ENCODE data around the gene TNNI3. TPM values are rescaled to one million over a fixed set of nuclear protein-coding genes. Genes with fewer than 3 reads are reported as not detected.
"Not testable (repeated sequence)": the region's sequence is repeated elsewhere in the genome, so short reads cannot be mapped to it uniquely, and the experiment has no call there.

TNNI3 gene
- total RNA-seq, 1 donor from 2014 or later: 0.40 TPM

GRCh38 chr19:55172741-55173140 is 15.2 kb upstream of the TNNI3 start:
- TF ChIP-seq CTCF (conservative IDR thresholded peaks at IDR 0.05; ENCODE audit: low read depth, low read length): no peak
- no peak for DNase-seq (ENCODE audit: low read depth)
- peak overlapping the region; percentile 62 for H3K4me3 ChIP-seq (ENCODE audit: low read depth, low read length)

- peak overlapping the region; percentile 62 for H3K4me3 ChIP-seq (ENCODE audit: low read depth, low read length)
- DNase-seq (ENCODE audit: low read depth): not testable (repeated sequence)
Measured at GRCh38 chr19:55172318-55172717, 14.8 kb upstream of the TNNI3 start.

- TF ChIP-seq CTCF (conservative IDR thresholded peaks at IDR 0.05; ENCODE audit: low read depth, low read length): no peak
- no peak overlapping the region for H3K4me3 ChIP-seq (ENCODE audit: low read depth, low read length)
- no peak for DNase-seq (ENCODE audit: low read depth)
Measured at GRCh38 chr19:55171440-55171839, 13.9 kb upstream of the TNNI3 start.

- no peak for DNase-seq (ENCODE audit: low read depth)
- H3K4me3 ChIP-seq (ENCODE audit: low read depth, low read length): no peak overlapping the region
- TF ChIP-seq CTCF (conservative IDR thresholded peaks at IDR 0.05; ENCODE audit: low read depth, low read length): no peak
Measured at GRCh38 chr19:55169136-55169535, 11.6 kb upstream of the TNNI3 start.

GRCh38 chr19:55166530-55167268 is 9.2 kb upstream of the TNNI3 start, which contains the start of gene DNAAF3:
Gene DNAAF3 (minus strand): TSS chr19:55166613. CDS start chr19:55166413, 200 bp downstream.
- peak; percentile 75 for DNase-seq (ENCODE audit: low read depth)
- H3K4me3 ChIP-seq (ENCODE audit: low read depth, low read length): peak within 1 kb of the TSS; percentile 77
- TF ChIP-seq CTCF (conservative IDR thresholded peaks at IDR 0.05; ENCODE audit: low read depth, low read length): no peak

- no peak for DNase-seq (ENCODE audit: low read depth)
- peak overlapping the region; percentile 77 for H3K4me3 ChIP-seq (ENCODE audit: low read depth, low read length)
- TF ChIP-seq CTCF (conservative IDR thresholded peaks at IDR 0.05; ENCODE audit: low read depth, low read length): peak; percentile 73
Measured at GRCh38 chr19:55165952-55166529, 8.5 kb upstream of the TNNI3 start.

GRCh38 chr19:55161571-55162322 is 4.2 kb upstream of the TNNI3 start:
- no peak for TF ChIP-seq CTCF (conservative IDR thresholded peaks at IDR 0.05; ENCODE audit: low read depth, low read length)
- H3K4me3 ChIP-seq (ENCODE audit: low read depth, low read length): no peak overlapping the region
- DNase-seq (ENCODE audit: low read depth): no peak

All from epithelial cell of proximal tubule (primary cell).